A673 (cell line): ENCODE data around the gene NLRC5.

ENCODE experiments used
- CTCF ChIP-seq: fragments of 300-800, 200-600 bp; sonication (generic); conservative IDR thresholded peaks from 2 replicates; pipeline ENCODE4 v1.5.1; 2017; ENCODE audit warnings: low read depth, mild to moderate bottlenecking, antibody characterized with exemption, low read length, moderate library complexity, mixed read lengths
- EZH2 ChIP-seq: fragments of 200-600 bp; sonication (generic); IDR thresholded peaks from 2 replicates; pipeline ENCODE4 v1.6.1; 2017; ENCODE audit warnings: borderline replicate concordance, low read depth, mild to moderate bottlenecking, mixed read lengths, antibody characterized with exemption, low read length; ENCODE audit not compliant: poor library complexity, severe bottlenecking

DNA sequence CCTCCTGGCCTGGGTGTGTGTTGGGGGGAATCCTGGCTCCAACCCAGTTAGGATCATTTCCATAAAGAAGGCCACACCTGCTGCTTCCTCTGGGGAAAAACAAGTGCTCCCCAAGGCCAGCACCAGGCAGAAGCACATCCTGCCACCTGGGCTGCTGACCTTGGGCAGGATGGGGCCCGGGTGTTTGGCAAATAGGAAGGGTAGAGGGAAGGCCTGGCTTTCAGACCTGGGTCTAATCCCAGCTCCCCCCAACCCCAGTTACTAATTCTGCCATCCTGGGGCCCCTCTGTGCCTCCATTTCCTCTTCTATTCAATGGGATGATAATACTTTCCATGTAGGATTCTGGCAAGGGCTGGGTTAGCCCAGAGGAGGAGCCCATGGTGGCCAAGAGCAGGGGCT lies 3.0 kb upstream of the NLRC5 start:
- no peak for TF ChIP-seq CTCF
- TF ChIP-seq EZH2: no peak
